DMS153 (cell line): ENCODE results near the gene STX8.
"Not testable (repeated sequence)": the region's sequence is repeated elsewhere in the genome, so short reads cannot be mapped to it uniquely, and the experiment has no call there.

Experiments used
- DNase-seq: peaks from one replicate; lab custom pipeline; 2025; lab: John Stamatoyannopoulos, UW

Gene STX8

DNA sequence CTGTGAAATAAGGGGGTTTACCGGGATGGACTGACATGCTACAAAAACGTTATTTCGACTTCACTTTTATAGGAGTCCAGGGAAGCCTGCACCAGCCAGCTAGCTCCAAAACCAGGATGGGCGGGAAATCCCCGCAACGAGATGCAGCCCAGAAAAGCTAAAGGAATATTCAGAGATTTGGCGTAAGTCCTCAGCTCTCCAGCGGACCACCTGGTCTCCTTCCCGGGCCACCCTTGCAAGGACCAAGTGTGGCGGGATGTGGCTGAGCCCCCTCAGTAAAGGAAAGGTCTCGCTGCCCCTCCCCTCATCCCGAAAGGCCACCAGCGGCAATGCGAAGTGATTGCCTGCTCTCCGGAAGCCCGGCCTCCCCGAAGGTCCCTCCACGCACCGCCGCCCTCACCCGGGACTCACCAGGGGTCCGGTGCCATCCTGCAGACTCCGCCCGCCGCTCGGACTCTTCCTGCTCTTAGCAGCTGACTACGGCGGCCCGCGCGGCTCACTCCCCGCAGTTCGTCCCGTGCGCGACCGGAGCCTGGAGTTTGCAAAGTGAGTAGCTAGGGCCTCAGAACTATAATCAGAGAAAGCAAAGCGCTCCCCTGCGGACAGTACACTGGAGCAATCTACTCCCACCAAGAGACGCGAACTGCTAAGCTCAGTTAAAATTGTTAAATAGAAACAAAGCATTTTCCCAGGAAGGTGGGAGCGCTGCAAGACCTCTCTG, at the start of gene STX8:
Gene STX8 (minus strand): TSS at position 440 of the 721 bp plus-strand sequence. CDS start 12 bp downstream, at position 428.
- DNase-seq, result no peak

DNA sequence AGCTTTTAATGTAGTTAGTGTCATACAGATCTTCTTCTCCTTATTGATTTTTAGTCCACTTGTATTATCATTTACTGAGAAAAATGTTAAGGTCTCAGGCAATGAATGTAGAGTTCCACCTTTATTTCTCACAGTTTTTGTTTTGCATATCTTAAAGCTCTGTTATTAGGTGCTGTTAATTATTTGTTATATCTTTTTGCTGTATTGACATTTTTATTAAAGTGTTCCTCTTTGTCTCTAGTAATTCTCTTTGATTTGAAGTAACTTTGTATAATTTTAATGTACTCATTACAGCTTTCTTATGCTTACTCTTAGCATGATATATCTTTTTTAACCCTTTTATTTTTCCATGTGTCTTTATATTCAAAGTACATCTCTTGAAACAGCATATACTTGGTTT, 47.3 kb upstream of the STX8 start:
- DNase-seq, result no peak

- DNase-seq, result no peak
These were observed 39.9 kb upstream of the STX8 start for GRCh38 chr17:9615486-9615885.

GRCh38 chr17:9612006-9612405, 36.4 kb upstream of the STX8 start:
- no peak for DNase-seq

DNA sequence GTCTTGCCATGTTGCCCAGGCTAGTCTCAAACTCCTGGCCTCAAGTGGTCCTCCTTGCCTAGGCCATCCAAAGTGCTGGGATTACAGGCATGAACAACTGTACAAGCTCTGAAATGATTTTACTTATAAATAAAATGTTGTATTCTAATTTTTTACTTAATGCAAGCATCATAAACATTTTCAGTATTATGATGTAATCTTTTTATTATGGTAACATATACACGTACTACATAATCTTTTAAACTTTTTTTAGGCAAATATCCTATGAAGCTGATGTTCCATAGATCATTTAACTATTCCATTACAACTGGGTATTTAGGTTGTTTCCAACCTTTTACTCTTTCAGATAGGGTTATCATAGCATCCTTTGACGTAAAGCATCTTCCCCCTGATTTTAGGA, 35.9 kb upstream of the STX8 start:
- no peak for DNase-seq

DNA sequence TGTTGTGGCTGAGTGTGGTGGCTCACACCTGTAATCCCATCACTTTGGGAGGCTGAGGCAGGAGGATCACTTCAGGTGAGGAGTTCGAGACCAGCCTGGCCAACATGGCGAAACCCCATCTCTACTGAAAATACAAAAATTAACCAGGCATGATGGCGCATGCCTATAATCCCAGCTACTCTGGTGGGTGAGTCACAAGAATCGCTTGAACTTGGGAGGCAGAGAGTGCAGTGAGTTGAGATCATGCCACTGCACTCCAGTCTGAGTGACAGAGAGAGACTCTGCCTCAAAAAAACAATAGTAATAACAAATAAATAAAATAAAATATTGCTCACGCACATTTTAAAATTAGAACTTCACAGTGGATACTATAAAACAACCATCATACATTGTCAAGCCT, 31.4 kb upstream of the STX8 start:
- DNase-seq, result not testable (repeated sequence)

DNA sequence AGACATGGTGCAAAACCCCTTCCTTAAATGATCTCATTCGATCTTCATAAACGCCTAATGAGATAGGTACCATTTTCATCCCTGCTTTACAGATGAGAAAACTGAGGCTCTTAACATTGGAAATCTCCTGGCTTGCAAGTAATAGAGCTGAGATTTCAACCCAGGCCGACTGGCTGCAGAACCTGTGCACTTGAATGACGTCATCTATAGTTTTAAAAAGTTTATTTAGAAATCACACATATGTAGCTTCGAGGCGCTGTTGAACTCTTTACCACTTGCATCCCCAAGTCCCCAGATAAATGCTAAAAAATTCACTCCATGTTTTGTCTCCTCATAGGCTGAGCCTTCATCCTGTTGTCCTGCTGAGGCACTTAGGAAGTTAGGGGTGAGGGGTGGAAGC, 30.8 kb upstream of the STX8 start:
- DNase-seq, result no peak

GRCh38 chr17:9604583-9604982, 29.0 kb upstream of the STX8 start:
- not testable (repeated sequence) for DNase-seq

- DNase-seq, result no peak
These were observed 23.0 kb upstream of the STX8 start for GRCh38 chr17:9598661-9599060.

DNA sequence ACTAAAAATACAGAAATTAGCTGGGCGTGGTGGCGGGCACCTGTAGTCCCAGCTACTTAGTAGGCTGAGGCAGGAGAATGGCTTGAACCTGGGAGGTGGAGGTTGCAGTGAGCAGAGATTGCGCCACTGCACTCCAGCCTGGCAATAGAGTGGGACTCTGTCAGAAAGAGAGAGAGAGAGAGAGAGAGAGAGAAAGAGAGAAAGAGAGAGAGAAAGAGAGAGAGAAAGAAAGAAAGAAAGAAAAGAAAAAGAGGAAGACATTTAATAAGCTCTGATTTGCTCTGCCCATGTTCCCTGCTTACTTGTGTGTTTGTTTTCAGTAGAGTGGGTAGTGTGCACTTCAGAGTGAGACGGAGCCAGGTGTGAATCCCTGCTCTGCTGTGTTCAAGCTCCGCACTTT, 22.0 kb upstream of the STX8 start:
- DNase-seq, result not testable (repeated sequence)

GRCh38 chr17:9594065-9594464, 18.4 kb upstream of the STX8 start:
- no peak for DNase-seq

DNA sequence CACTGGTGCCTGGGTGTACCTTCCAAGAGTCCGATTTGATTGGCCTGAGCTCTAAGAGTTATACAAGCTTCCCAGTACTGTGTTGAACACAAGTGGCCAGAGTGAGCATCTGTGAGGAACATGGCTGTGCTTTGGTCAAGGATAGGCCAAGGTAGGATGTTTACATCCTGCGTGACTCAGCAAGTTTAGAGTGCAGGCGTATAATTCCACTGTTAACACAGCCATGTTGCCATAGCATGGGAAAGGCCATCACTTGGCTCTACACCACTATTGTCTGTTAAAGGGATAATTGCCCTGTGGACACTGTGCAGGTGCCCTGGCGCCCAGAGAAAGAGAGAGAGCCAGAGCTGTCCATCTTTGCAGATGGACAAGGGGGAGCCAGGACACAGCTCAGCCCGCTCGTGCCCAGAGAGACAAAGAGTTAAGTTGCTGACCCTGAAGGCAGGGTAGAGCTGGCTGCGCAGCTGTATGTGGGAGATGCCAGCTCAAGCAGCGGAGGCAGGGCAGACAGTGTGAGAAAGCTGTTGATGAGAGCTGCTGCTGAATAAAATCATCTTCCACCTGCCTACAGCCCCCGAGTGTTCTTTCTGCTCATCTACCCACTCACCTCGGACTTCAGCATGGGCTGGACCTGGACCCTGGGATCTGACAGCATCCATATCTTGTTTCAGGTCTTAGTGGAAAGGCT, 12.5 kb upstream of the STX8 start:
- no peak for DNase-seq

- DNase-seq, result no peak
These were observed 1.7 kb upstream of the STX8 start for GRCh38 chr17:9577373-9577709.

- DNase-seq, result no peak
These were observed 1.1 kb upstream of the STX8 start, which contains the start of gene CFAP52 for GRCh38 chr17:9576521-9577372. Gene CFAP52 (plus strand): TSS chr17:9576642. CDS start chr17:9576696, 54 bp downstream.

- no peak for DNase-seq
These were observed 4.4 kb downstream of the STX8 start for GRCh38 chr17:9571201-9571600.

DNA sequence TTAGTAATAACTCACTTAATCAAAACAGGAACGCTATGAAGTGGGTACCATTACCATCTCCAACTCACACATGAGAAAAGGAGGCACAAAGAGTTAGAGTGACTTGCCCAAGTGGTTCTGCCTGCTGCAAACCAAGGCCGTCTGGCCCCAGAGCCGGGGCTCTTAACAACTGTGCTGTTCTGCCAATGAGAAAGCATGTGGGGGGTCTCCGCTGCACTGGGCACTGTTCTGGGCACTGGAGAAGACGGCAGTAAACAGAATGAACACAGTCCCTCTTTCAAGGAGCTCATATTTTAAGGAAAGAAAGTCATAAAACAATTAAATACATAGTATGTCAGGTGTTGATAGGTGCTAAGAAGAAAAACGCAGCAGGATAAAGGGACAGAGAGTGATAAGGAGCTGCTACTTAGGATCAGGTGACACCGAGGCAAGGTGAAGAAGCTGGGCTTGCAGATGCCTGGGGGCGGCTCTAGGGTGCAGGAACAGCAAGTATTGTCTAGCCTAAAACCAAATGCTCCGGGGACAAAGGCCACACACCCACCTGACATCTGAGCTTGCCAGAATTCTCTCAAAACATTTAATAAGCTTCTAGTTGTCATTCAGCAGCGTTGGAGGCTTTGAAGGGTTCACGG, 6.5 kb downstream of the STX8 start:
- DNase-seq, result no peak

DNA sequence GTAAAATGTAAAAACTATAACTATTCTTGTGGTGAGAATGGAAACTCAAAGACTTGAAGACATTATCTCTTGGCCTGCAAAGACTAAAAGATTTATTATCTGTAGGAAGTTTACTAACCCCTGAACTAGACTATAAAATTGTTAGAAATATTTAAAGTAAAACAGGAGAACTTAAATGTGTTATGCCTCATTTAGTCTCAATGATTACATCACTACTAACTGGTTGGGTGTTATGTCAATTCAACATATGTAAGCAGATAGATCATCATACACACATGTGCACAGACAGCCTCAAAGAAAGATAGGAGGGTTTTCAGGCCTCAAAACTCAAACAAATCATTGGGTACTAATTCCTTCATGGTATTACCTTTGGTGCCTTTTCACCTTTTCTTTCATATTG, 7.6 kb downstream of the STX8 start:
- no peak for DNase-seq

- not testable (repeated sequence) for DNase-seq
These were observed 8.9 kb downstream of the STX8 start for GRCh38 chr17:9566739-9567138.

DNA sequence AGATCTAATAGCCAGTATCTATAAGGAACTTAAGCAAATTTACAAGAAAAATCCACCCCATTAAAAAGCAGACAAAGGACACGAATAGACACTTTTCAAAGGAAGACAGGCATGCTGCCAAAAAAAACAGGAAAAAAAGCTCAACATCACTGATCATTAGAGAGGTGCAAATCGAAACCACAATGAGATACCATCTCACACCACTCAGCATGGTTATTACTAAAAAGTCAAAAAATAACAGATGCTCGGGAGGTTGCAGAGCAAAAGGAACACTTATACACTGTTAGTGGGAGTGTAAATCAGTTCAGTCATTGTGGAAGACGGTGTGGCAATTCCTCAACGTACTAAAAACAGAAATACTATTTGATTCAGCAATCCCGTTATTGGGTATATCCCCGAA, 9.6 kb downstream of the STX8 start:
- DNase-seq, result no peak

- no peak for DNase-seq
These were observed 11.5 kb downstream of the STX8 start for GRCh38 chr17:9564104-9564503.

- DNase-seq, result no peak
These were observed 17.8 kb downstream of the STX8 start for GRCh38 chr17:9557857-9558256.

- no peak for DNase-seq
These were observed 18.4 kb downstream of the STX8 start for GRCh38 chr17:9557161-9557755.
